K562 (cell line): ENCODE data around the gene DNAAF1. TPM values are rescaled to one million over a fixed set of nuclear protein-coding genes. Genes with fewer than 3 reads are reported as not detected.

Source experiments
- ARID1B ChIP-seq: fragments of 450-650 bp; IDR thresholded peaks from 2 replicates; pipeline ENCODE4 v1.6.1; 2016; ENCODE audit warnings: antibody characterized with exemption, mild to moderate bottlenecking, inconsistent platforms
- ASH1L ChIP-seq: fragments of 450-650 bp; IDR thresholded peaks from 2 replicates; pipeline ENCODE4 v1.6.1; 2018; ENCODE audit warnings: borderline replicate concordance, mild to moderate bottlenecking, low read depth; ENCODE audit not compliant: partially characterized antibody
- ETV6 ChIP-seq, 3 experiments: fragments of 150-350 bp in 1 of 3; sonication (generic) in 1 of 3; formaldehyde crosslinking in 1 of 3; IDR thresholded peaks; 2 replicates each; pipeline versions ENCODE4 v1.6.1 to v1.8.0; 2014 to 2022; ENCODE audit warnings: borderline replicate concordance in 2 of 3, low read depth in 2 of 3, antibody characterized with exemption in 1 of 3, low read length in 1 of 3, mild to moderate bottlenecking in 1 of 3, missing genetic modification reagents in 1 of 3
- HIVEP1 ChIP-seq: fragments of 250-450 bp; sonication (Bioruptor Pico); IDR thresholded peaks from 2 replicates; pipeline ENCODE4 v1.4.0; 2020; ENCODE audit warnings: mild to moderate bottlenecking
- PRPF4 ChIP-seq: fragments of 200-400 bp; formaldehyde crosslinking; IDR thresholded peaks from one replicate; pipeline ENCODE4 v1.6.1; 2017; ENCODE audit warnings: low read length, low read depth, mild to moderate bottlenecking; ENCODE audit not compliant: insufficient read depth, poor library complexity, severe bottlenecking
- PYGO2 ChIP-seq: fragments of 450-650 bp; IDR thresholded peaks from 2 replicates; pipeline ENCODE4 v1.6.1; 2016; ENCODE audit warnings: mild to moderate bottlenecking, missing genetic modification characterization, moderate library complexity, missing compliant biosample characterization
- RAD51 ChIP-seq: fragments of 450-650 bp; IDR thresholded peaks from 2 replicates; pipeline ENCODE4 v1.7.1; 2016; ENCODE audit warnings: low read depth, mild to moderate bottlenecking, borderline replicate concordance
- RUNX1 ChIP-seq: sonication (generic); IDR thresholded peaks from 2 replicates; pipeline ENCODE4 v1.6.1; 2016; ENCODE audit warnings: antibody characterized with exemption, low read depth
- SMARCC2 ChIP-seq: fragments of 450-650 bp; IDR thresholded peaks from 2 replicates; pipeline ENCODE4 v1.6.1; 2017; ENCODE audit warnings: antibody characterized with exemption, moderate library complexity, mild to moderate bottlenecking, low read depth
- STAG1 ChIP-seq: sonication (generic); formaldehyde crosslinking; IDR thresholded peaks from 2 replicates; pipeline ENCODE4 v1.5.0; 2020; ENCODE audit warnings: missing genetic modification reagents, borderline replicate concordance
- U2AF1 ChIP-seq: fragments of 200-400 bp; formaldehyde crosslinking; optimal IDR thresholded peaks from 2 replicates; pipeline ENCODE3; 2017; ENCODE audit warnings: mild to moderate bottlenecking, low read depth, low read length, moderate library complexity
- WHSC1 ChIP-seq: IDR thresholded peaks from one replicate; pipeline ENCODE4 v1.6.1; 2012; ENCODE audit warnings: low read length, control low read depth, inconsistent platforms
- ZFX ChIP-seq: sonication (generic); formaldehyde crosslinking; IDR thresholded peaks from 2 replicates; pipeline ENCODE4 v1.8.0; 2022; ENCODE audit warnings: mild to moderate bottlenecking, missing genetic modification reagents, moderate library complexity
- ZNF124 ChIP-seq: sonication (generic); formaldehyde crosslinking; IDR thresholded peaks from 2 replicates; pipeline ENCODE4 v1.8.1; 2022; ENCODE audit warnings: missing genetic modification reagents
- ZNF444 ChIP-seq: fragments of 250-450 bp; sonication (Bioruptor Pico); IDR thresholded peaks from 2 replicates; pipeline ENCODE4 v1.4.0; 2020; ENCODE audit warnings: mild to moderate bottlenecking, moderate library complexity
- ZNF445 ChIP-seq: fragments of 250-450 bp; sonication (Bioruptor Pico); IDR thresholded peaks from 2 replicates; pipeline ENCODE4 v1.4.0; 2020; ENCODE audit warnings: low read depth, mild to moderate bottlenecking, moderate library complexity
- ZNF507 ChIP-seq: conservative IDR thresholded peaks from 2 replicates; pipeline ENCODE4 v1.6.1; 2017; ENCODE audit warnings: missing genetic modification characterization, missing compliant biosample characterization
- polyA plus RNA-seq, 8 experiments: library from polyadenylated mRNA; depleted of rRNA in 4 of 8; stranded (reverse) in 5 of 8; unstranded in 3 of 8; fragments of >200 nt; fragmentation: Nextera tagmentation in 2 of 8; fragmentation: Illumina TruSeq in 1 of 8; extraction: Ambion mirVana in 2 of 8; extraction: Trizol in 1 of 8; gene quantifications; 2 replicates each; pipeline versions ENCODE4 v1.2.1 to v1.2.3, GENCODE V29; 2011 to 2014; ENCODE audit warnings: inconsistent platforms in 1 of 8, missing spikeins in 1 of 8
- total RNA-seq, 7 experiments: library from RNA; depleted of rRNA in 6 of 7; stranded (reverse); fragments of >200 nt in 6 of 7; fragmentation: Illumina TruSeq in 2 of 7; extraction: Trizol in 2 of 7; gene quantifications; 2 replicates each; pipeline versions ENCODE4 v1.2.1 to v1.2.3, GENCODE V29; 2011 to 2021; ENCODE audit warnings: low replicate concordance in 1 of 7
- TF ChIP-seq, protein P1 (sequence below), 2 experiments: fragments of 450-650 bp; conservative IDR thresholded peaks; 2 replicates each; pipeline ENCODE4 v1.6.1; 2017; ENCODE audit warnings: mild to moderate bottlenecking in 2 of 2, moderate library complexity in 2 of 2
- TF ChIP-seq, protein P2 (sequence below): sonication (generic); formaldehyde crosslinking; IDR thresholded peaks from 2 replicates; pipeline ENCODE4 v1.8.1; 2022; ENCODE audit warnings: missing genetic modification reagents
- TF ChIP-seq, protein P3 (sequence below), 2 experiments: fragments of 250-450 bp in 1 of 2; fragments of 450-650 bp in 1 of 2; sonication (Bioruptor Pico) in 1 of 2; IDR thresholded peaks; 2 replicates each; pipeline versions ENCODE4 v1.6.1 to v1.8.0; 2016 to 2021; ENCODE audit warnings: mild to moderate bottlenecking in 2 of 2, moderate library complexity in 2 of 2, missing compliant biosample characterization in 1 of 2, missing genetic modification characterization in 1 of 2
- TF ChIP-seq, protein P4 (sequence below): fragments of 450-650 bp; IDR thresholded peaks from 2 replicates; pipeline ENCODE4 v1.6.1; 2017; ENCODE audit warnings: antibody characterized with exemption, mild to moderate bottlenecking

The DNAAF1 gene
- total and polyA plus RNA-seq, 9 of the 15 experiments (the other 6 are each of a cell fraction or from before 2014, with no cell fraction given) = 0.01 TPM; not detected in 8

DNA sequence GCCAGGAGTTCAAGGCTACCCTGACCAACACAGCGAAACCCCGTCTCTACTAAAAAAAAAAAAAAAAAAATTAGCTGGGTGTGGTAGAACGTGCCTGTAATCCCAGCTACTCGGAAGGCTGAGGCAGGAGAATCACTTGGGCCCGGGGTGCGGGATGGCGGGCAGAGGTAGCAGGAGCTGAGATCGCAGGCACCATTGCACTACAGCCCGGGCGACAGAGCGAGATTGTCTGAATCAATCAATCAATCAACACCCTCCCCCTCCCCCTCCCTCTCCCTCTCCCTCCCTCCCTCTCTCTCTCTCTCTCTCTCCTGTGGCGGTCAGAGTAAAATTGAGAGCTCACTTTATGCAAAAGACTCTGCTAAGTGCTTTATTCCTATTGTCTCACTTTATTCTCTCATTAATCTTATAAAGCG is 1.3 kb upstream of the DNAAF1 start (continued):
- no peak for TF ChIP-seq ASH1L
- no peak for TF ChIP-seq HIVEP1 (CRISPR knock-in tag)
- no peak for TF ChIP-seq WHSC1
- TF ChIP-seq STAG1 = no peak
- TF ChIP-seq, protein P1, sequence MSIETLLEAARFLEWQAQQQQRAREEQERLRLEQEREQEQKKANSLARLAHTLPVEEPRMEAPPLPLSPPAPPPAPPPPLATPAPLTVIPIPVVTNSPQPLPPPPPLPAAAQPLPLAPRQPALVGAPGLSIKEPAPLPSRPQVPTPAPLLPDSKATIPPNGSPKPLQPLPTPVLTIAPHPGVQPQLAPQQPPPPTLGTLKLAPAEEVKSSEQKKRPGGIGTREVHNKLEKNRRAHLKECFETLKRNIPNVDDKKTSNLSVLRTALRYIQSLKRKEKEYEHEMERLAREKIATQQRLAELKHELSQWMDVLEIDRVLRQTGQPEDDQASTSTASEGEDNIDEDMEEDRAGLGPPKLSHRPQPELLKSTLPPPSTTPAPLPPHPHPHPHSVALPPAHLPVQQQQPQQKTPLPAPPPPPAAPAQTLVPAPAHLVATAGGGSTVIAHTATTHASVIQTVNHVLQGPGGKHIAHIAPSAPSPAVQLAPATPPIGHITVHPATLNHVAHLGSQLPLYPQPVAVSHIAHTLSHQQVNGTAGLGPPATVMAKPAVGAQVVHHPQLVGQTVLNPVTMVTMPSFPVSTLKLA (conservative IDR thresholded peaks at IDR 0.05) = no peak
- no peak for TF ChIP-seq ZNF124 (CRISPR knock-in tag)
- no peak for TF ChIP-seq ETV6 (IDR thresholded peaks at IDR 0.05; ENCODE audit: borderline replicate concordance in 1 of 2, low read depth in 2 of 2, low read length in 1 of 2)
- TF ChIP-seq ETV6 (CRISPR knock-in tag; IDR thresholded peaks at IDR 0.05; ENCODE audit: borderline replicate concordance) = no peak
- no peak for TF ChIP-seq ZFX
- TF ChIP-seq, protein P2, sequence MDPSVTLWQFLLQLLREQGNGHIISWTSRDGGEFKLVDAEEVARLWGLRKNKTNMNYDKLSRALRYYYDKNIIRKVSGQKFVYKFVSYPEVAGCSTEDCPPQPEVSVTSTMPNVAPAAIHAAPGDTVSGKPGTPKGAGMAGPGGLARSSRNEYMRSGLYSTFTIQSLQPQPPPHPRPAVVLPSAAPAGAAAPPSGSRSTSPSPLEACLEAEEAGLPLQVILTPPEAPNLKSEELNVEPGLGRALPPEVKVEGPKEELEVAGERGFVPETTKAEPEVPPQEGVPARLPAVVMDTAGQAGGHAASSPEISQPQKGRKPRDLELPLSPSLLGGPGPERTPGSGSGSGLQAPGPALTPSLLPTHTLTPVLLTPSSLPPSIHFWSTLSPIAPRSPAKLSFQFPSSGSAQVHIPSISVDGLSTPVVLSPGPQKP (CRISPR knock-in tag) = no peak
- no peak for TF ChIP-seq U2AF1
- no peak for TF ChIP-seq SMARCC2
- TF ChIP-seq ZNF507 (tag) = no peak
- peak; percentile 99 for TF ChIP-seq ZNF444 (CRISPR knock-in tag)
- TF ChIP-seq, protein P3, sequence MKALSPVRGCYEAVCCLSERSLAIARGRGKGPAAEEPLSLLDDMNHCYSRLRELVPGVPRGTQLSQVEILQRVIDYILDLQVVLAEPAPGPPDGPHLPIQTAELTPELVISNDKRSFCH (CRISPR knock-in tag; IDR thresholded peaks at IDR 0.05) = no peak
- TF ChIP-seq, protein P3 (tag; IDR thresholded peaks at IDR 0.05) = no peak
- TF ChIP-seq RAD51 = no peak
- TF ChIP-seq RUNX1 = no peak
- TF ChIP-seq, protein P4, sequence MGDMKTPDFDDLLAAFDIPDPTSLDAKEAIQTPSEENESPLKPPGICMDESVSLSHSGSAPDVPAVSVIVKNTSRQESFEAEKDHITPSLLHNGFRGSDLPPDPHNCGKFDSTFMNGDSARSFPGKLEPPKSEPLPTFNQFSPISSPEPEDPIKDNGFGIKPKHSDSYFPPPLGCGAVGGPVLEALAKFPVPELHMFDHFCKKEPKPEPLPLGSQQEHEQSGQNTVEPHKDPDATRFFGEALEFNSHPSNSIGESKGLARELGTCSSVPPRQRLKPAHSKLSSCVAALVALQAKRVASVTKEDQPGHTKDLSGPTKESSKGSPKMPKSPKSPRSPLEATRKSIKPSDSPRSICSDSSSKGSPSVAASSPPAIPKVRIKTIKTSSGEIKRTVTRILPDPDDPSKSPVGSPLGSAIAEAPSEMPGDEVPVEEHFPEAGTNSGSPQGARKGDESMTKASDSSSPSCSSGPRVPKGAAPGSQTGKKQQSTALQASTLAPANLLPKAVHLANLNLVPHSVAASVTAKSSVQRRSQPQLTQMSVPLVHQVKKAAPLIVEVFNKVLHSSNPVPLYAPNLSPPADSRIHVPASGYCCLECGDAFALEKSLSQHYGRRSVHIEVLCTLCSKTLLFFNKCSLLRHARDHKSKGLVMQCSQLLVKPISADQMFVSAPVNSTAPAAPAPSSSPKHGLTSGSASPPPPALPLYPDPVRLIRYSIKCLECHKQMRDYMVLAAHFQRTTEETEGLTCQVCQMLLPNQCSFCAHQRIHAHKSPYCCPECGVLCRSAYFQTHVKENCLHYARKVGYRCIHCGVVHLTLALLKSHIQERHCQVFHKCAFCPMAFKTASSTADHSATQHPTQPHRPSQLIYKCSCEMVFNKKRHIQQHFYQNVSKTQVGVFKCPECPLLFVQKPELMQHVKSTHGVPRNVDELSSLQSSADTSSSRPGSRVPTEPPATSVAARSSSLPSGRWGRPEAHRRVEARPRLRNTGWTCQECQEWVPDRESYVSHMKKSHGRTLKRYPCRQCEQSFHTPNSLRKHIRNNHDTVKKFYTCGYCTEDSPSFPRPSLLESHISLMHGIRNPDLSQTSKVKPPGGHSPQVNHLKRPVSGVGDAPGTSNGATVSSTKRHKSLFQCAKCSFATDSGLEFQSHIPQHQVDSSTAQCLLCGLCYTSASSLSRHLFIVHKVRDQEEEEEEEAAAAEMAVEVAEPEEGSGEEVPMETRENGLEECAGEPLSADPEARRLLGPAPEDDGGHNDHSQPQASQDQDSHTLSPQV = no peak
- no peak for TF ChIP-seq PYGO2 (tag)
- TF ChIP-seq ZNF445 = no peak
- no peak for TF ChIP-seq PRPF4
- 0 out of 2 replicates have a peak, but pooled peaks have one; percentile 15 for TF ChIP-seq ARID1B
